ENCODE measurements around the gene RIPOR3.

GRCh38 chr20:50578778-50579165, 112.6 kb downstream of the RIPOR3 start:
- no peak for TF ChIP-seq CTCF (IDR thresholded peaks at IDR 0.05)
- TF ChIP-seq ZFX (IDR thresholded peaks at IDR 0.05; ENCODE audit: borderline replicate concordance): no peak

All from 22Rv1 (cell line).